HG03039 (cell line): ENCODE results near the gene MCC.
"Not testable (repeated sequence)": the region's sequence is repeated elsewhere in the genome, so short reads cannot be mapped to it uniquely, and the experiment has no call there.

Source experiments
- ATAC-seq: cut with Tn5 transposase; IDR thresholded peaks from one replicate; pipeline ENCODE4 v1.9.1; 2021; ENCODE audit warnings: mild to moderate bottlenecking, moderate library complexity; ENCODE audit not compliant: unreplicated experiment

MCC gene

GRCh38 chr5:113427871-113428574 lies 60.2 kb downstream of the MCC start:
- no peak for ATAC-seq

- no peak for ATAC-seq
Observed at GRCh38 chr5:113425909-113426308, 62.3 kb downstream of the MCC start.

DNA sequence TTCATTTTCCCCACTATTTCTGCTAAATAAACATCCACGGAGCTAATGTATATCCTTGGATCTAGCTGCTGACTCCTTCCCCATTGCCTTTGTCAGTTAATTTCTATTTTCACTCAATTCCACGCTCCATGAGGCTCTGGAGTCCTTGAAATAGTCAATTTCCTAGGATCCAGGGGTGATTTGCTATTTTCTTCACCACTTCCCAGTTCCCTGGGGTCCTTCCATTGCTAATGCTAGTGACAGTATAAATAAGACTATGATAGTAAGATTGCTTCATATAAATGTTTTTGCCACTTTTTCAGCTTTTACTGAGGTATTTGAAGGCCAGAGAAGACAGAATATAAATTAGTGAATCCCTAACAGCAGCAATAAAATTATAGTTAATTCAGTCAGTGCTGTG lies 66.6 kb downstream of the MCC start:
- no peak for ATAC-seq

- ATAC-seq, result no peak
Observed at GRCh38 chr5:113405530-113405929, 82.7 kb downstream of the MCC start.

DNA sequence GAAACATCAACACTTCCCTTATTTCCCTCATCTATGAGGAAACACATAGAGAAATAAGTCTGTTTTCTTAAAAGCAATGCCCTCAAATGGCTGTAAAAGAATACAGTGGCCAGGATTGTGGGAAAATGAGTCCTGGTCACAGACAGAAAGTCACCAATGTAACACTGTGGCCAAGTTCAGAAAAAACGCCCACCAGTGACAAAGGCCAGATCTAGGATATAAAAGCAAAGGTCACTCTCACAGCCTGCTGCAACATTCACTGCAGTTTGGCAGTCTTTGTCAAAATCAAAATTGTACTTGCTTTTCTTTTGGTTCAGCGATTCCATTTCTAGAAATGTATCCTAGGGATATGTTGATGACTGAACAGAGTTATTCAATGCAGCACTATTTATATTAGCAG lies 84.0 kb downstream of the MCC start:
- no peak for ATAC-seq

DNA sequence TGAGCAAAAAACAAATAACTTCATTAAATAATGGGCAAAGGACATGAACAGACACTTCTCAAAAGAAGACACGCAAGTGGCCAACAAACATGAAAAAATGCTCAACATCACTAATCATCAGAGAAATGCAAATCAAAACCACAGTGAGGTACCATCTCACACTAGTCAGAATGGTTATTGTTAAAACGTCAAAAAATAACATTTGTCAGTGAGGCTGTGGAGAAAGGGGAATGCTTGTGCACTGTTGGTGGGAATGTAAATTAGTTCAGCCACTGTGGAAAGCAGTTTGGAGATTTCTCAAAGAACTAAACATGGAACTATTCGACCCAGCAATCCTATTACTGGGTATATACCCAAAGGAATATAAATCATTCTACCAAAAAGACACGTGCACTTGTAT lies 90.3 kb downstream of the MCC start:
- ATAC-seq, result not testable (repeated sequence)

DNA sequence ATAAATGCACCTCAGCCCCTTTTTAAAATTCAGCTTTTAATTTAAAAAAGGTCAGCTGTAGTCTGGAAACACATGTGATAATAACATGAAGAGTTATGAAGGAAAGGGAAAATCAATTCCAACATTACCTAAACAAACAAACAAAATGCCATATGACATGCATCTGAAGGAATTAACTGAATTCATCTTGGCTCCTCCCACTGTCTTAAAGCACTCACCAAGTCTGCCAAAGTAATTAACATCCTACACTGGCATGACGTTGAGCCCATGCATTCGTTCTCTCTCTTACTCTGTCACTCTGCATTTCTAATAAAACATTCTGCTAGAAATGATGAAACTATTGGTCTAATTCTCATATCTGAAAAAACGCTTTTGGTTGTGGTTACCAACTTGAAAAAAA lies 91.2 kb downstream of the MCC start:
- ATAC-seq, result no peak

DNA sequence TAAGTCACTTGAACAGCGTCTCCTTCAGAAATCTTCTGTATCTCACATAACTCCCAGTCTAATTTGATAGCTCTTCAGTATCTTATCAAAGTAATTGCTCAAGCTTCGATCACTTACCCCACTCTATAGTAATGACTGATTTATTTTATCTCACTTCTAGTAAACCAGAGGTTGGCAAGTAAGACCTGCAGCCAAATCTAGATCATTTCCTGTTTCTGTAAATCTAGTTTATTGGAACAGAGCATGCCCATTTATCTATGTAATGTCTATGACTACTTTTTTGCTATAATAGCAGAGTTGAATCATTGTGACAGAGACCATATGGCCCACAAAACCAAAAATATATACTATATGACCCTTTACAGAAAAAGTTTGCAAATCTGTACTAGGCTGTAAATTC lies 93.6 kb downstream of the MCC start:
- no peak for ATAC-seq

- ATAC-seq, result no peak
Observed at GRCh38 chr5:113390224-113390623, 98.0 kb downstream of the MCC start.

DNA sequence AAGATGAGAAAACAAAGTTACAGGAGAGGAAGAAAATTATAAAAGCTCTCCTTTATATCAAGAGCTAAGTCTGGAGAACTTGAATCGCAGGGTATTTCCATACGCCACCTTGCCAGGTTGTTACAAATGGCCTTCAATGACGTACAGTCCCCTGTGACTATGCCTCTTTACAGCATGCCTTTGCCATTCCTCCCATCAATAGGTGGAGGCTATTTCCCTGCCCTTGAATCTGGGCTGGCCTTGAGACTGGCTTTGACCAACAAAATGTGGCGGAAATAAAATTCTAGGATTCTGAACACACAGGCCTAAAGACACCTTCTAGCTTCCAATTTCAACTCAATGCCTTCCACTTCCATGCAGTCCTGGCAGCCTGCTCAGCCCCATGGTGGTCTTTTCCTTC lies 99.1 kb downstream of the MCC start:
- ATAC-seq, result no peak

GRCh38 chr5:113387844-113388243 lies 100.4 kb downstream of the MCC start:
- ATAC-seq, result no peak

GRCh38 chr5:113384782-113385285 lies 103.4 kb downstream of the MCC start:
- no peak for ATAC-seq

DNA sequence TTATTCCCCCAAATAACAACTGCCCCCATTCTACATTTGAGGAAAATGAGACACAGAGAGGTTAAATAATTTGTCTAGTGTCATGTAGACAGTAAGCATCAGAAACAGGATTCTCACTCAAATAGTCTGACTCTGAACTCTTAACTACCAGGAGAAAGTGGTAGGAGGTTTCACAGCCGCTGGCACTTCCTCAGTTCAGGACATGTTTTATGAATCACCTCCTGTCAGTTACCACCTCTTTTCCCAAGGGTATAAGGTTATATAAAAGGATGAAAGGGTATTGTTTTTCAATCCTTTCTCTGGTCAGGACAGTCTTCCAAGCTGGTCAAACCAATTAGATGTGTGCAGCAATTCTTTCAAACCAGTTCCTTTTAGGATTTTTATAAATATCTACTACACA lies 105.5 kb downstream of the MCC start:
- ATAC-seq, result no peak

DNA sequence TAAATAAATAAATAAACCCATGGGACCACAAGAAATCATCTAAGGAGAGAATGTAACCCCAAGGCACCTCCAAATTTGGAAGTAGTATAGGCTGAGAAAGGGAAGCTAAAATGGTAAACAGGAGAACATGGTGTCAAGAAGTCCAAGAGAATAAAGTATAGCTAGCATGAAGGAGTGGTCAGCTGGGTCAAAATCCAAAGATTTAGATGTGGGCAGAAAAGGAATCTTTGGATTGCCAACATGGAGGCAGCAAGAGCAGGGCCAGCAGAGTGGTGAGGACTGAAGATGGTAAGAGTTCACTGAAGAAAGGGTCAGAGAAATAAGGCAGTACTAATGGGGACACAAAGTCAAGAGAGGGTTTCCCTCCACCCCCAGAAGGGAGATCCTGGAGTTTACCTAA lies 106.5 kb downstream of the MCC start:
- ATAC-seq, result no peak

- ATAC-seq, result no peak
Observed at GRCh38 chr5:113380807-113381326, 107.4 kb downstream of the MCC start.

DNA sequence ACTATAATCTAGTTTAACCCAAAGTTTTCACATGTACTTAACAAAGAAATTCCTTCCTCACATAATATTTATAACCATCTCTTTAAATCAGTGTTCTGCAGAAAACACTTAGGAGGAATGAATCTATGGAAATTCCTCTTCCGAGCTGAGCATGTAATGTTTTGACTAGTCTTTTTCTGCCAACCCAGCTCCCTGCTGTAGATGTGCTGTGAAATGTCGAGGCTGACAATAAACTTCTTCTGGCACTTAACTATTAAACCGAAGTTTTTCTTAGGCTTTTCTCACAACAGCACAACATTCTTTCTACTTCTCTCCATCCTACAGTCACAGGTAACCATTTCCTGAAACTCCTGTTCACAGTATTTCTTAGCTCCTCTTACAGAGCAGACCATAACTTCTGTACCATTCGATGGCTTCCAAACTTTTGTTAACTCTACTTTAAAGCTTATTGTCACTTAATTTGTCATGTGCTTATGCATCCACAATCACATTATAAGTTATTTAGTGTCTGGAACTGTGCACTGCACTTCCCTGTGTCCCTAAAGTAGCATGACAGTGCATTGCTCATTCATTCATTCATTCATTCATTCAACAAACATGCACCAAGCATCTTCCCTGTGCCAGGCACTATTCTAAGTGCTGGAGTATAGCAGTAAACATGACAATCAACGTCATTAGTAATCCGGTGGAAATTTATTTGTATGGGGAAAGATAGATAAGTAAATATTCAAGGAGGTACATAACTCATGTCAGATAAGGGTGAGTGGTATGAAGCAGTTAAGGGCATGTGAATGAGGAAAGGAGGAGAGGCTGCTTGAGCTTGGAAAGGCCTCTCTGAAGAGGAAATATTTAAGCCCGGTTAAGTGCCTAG lies 108.1 kb downstream of the MCC start:
- no peak for ATAC-seq

DNA sequence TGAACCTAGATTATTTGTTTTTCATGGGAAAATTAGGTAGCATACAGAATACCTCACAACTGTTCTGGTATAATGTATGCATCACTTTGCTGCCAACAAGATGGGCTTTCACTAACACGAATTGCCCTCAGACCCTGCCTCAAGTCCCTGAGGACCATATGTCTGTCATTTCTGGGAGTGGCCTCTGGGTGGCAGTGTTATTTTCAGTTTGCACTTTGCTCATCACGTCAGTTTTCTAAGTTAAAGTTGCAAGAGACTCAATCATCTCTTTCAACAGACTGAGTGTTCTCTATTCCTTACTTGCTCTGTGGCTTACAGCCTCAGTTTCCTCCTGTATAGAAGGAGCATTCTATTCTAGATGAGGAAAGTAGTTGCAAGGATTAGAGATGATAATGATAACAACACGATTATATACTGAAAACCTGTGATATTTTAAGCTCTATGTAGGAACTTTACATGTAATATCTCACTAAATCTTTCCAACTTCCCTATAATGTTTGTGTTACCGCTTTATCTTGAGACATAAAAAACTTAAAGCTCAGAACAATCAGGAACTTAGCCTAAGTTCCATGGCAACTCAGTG lies 109.2 kb downstream of the MCC start:
- ATAC-seq, result peak; percentile 72

DNA sequence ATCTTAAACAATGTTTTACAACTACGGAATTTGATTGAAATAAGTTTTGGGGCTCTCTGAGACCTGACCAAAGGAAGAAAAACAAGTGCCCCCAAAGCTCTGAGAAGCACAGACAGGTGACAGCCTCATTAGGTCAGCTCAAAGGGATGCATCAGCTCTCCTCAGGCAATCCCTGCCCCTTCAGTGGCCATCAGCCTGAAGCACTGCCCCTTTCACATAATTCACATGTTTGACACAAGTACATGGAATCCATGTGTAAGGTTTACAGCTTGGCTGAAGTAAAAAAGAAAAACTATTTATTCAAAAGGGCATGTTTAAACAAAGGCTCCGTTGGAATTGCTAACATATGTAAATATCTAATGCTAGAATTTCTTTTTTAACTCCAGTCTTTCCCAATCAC lies 109.7 kb downstream of the MCC start:
- ATAC-seq, result no peak

DNA sequence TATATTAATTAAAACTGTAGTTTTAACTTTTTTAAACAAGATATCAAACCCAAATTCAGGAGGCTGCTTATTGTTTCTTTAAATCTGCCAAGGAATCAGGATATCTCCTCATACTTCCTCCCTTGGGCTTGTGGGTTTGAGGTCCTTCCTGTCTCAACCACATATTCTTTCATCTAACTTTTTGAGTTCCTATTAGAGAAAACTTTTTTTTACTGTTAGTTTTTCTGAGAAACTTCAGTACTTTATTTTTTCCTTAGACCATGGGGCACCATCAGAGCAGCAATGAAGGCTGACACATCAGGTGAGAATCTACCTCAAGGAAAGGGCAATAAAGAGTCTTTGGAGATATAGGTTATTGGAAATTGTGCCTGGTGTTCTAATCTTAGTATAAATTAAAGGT lies 110.2 kb downstream of the MCC start:
- ATAC-seq, result no peak

- no peak for ATAC-seq
Observed at GRCh38 chr5:113376640-113377039, 111.6 kb downstream of the MCC start.

DNA sequence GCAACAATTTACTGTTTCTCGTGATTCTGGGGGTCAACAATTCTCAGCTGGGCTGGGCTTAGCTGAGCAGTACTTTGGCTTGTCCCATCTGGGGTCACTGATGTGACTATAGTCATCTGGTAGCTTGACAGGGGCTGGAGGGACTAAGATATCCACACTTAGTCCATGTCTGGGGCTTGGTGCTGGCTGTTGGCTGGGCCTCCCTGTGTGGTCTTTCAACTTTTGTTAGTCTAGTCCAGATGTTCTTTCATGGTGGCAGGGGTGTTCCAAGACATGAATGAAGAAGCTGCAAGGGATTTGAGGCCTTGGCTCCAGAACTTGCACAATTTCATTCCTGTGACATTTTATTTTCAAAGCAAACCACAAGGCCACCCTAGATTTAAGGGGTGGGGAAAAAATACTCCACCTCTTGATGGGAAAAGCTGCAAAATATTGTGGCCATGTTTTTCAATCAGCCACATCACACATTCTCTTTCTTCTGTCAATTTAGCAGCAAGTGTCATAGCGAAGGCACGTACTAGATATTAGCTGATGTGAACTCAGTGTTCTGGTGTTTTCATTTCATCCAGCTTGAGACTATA lies 112.7 kb downstream of the MCC start:
- ATAC-seq, result no peak
